ENCODE data around the gene ARID3A.

The ARID3A gene

DNA sequence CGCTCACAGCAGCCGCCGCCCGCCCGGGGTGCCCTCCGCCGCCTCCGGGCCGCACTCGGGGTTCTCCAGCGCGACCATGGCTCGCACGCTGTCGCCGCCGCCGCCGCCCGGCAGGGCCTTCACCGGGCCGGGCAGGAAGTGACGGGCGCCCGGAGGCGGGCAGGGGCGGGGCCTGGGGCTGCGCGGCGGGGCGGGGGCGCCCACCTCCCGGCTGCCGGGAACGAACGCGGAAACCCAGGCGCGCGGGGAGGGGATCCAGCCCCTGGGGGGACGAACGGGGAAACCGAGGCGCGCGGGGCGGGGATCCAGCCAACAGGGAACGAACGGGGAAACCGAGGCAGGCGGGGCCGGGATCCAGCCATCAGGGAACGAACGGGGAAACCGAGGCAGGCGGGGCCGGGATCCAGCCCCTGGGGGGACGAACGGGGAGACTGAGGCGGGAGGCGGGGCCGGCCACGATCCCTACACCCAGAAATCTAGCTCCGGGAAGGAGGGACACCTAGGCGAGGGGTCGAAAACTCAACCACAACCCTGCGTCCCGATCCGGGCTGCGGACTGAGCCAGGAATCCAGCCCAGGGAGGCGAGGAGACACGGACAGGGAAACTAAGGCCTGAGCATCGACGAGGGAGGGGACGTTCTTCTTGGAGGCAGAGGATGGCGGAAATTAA, 12.6 kb upstream of the ARID3A start, which contains the start of gene R3HDM4:
Gene R3HDM4 (minus strand): TSS at position 140 of the 669 bp plus-strand sequence. CDS start 62 bp downstream, at position 78.
- peak; percentile 82 for DNase-seq

DNA sequence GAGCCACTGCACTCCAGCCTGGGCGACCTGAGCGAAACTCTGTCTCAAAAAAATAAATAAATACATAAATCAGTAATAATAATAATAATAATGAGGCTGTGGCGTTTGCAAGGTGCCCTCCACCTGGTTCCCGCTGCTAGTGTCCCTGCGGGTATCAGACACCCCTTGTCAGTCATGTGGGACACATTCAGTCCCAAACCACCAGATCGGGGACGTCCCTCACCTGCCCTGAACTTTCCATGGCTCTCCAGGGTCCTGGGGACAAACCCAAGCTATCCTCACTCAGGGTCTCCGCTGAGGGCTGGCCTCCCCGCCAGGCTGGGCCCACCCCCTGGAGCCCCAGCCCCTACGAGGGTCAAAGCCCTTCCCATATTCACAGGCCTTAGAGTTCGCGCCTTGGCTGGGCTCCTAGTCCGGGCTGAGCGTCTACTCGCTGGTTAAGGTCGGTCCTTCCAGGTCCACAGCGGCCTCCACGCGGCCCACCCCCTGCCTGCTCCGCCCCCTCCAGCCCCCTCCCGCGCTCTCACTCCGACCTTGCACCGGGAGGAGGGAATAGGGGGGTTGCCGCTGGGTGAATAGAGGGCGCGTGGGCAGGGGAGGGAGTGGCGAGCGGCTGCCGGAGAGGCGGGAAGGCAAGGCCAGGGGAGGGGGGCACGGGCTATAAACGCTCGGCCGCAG, 9.1 kb upstream of the ARID3A start:
- peak; percentile 29 for DNase-seq

DNA sequence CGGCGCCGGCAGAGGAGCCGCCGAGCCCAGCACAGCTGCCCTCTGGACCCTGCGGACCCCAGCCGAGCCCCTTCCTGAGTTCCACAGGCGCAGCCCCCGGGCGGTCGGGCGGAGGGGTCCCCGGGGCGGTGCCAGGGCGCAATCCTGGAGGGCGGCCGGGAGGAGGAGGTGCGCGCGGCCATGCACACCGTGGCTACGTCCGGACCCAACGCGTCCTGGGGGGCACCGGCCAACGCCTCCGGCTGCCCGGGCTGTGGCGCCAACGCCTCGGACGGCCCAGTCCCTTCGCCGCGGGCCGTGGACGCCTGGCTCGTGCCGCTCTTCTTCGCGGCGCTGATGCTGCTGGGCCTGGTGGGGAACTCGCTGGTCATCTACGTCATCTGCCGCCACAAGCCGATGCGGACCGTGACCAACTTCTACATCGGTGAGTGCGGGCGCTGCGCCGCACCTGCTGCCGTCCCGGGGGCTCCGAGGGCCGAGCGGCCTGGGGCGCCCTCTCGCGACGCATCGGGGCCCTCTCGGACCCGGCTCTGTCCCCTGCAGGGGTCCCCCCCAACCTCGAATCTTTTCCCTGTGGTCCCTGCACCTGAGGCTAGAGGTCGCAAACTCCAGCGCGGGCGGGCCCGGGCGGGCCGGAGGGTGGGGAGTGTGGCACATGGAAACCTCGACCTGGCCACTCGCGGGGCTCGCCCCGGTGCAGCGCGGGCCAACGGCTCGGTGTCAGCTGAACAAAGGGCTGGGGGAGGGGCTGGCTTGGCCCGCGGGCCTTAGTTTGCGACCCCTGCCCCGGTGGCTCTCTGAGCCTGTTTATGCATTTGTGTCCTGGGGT, 8.3 kb upstream of the ARID3A start, which contains the start of gene KISS1R:
Gene KISS1R (plus strand): TSS at position 11 of the 829 bp plus-strand sequence. CDS start 170 bp downstream, at position 181.
- peak; percentile 16 for DNase-seq

DNA sequence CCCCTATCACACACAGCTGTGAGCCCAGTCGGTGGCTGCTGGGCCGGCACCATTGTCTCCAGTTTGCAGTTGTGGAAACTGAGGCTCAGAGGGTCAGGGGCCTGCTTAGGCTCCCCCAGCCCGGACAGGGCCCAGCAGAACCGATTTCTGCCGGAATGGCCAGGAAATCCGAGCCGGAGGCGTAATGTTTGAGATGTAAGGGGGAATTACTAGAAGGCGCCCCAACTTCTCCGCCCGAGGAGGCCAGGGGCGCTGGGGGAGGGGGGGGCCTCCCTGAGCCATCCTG, 7.7 kb upstream of the ARID3A start:
- no peak for DNase-seq

DNA sequence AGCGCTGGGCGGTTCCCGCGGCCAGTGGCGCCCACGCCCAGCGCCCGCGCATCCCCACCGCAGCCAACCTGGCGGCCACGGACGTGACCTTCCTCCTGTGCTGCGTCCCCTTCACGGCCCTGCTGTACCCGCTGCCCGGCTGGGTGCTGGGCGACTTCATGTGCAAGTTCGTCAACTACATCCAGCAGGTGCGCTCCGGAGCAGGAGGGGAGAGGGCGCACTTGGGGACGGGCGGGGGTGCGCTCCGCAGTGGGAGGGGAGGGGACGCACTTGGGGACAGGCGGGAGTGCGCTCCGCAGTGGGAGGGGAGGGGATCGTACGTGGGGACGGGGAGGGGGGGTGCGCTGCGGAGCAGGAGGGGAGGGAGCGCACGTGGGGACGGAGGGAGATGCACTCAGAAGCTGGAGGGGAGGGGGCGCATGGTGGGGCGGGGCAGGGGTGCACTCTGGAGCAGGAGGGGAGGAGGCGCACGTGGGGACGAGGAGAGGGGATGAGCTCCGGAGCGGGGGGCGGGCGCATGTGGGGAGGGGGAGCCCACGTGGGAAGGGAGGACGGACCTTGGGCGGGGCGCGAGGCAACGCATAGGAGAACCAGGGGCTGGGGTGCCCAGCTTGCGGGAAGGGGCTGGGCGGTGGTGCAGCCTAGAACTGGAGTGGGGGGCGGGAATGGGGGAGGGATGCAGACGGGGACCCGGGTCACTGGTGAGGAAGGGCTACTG, 7.2 kb upstream of the ARID3A start:
- DNase-seq = no peak

DNA sequence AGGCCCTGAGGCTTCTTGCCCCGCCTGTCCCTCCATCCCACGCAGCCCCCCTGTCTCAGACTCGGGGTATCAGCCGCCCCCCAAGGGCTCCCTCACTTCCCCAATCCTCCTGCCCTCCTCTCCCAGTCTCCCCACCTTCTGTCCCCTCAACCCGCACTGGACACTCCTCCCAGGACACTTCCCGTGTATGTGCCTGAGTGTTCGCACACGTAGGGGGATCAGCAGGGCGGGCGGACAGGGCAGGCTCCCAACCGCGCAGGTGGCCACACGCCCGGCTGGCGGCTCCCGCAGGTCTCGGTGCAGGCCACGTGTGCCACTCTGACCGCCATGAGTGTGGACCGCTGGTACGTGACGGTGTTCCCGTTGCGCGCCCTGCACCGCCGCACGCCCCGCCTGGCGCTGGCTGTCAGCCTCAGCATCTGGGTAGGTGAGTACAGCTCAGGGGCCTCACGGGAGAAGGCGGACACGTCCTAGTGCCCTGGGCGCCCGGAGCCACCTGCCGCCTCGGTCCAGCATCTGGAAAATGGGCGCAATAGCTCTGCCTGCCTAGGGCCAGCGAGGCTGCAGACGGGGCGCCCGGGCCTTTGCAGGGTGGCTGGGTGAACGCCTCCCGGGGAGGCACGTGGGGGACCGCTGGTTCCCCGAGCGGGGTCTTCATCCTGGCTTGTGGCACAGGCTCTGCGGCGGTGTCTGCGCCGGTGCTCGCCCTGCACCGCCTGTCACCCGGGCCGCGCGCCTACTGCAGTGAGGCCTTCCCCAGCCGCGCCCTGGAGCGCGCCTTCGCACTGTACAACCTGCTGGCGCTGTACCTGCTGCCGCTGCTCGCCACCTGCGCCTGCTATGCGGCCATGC, 6.4 kb upstream of the ARID3A start:
- DNase-seq = peak; percentile 24

DNA sequence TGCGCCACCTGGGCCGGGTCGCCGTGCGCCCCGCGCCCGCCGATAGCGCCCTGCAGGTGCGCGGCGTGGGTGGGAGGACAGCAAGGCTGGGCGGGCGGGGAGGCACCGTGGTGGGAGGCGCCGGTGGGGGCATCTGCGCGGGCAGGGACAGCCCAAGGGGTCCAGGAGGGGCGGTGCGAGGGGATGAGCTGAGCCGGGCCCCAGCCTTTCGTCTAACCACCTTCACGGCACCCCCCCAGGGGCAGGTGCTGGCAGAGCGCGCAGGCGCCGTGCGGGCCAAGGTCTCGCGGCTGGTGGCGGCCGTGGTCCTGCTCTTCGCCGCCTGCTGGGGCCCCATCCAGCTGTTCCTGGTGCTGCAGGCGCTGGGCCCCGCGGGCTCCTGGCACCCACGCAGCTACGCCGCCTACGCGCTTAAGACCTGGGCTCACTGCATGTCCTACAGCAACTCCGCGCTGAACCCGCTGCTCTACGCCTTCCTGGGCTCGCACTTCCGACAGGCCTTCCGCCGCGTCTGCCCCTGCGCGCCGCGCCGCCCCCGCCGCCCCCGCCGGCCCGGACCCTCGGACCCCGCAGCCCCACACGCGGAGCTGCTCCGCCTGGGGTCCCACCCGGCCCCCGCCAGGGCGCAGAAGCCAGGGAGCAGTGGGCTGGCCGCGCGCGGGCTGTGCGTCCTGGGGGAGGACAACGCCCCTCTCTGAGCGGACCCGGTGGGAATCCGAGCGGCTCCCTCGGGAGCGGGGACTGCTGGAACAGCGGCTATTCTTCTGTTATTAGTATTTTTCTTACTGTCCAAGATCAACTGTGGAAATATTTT, 5.6 kb upstream of the ARID3A start:
- DNase-seq = peak; percentile 62

DNA sequence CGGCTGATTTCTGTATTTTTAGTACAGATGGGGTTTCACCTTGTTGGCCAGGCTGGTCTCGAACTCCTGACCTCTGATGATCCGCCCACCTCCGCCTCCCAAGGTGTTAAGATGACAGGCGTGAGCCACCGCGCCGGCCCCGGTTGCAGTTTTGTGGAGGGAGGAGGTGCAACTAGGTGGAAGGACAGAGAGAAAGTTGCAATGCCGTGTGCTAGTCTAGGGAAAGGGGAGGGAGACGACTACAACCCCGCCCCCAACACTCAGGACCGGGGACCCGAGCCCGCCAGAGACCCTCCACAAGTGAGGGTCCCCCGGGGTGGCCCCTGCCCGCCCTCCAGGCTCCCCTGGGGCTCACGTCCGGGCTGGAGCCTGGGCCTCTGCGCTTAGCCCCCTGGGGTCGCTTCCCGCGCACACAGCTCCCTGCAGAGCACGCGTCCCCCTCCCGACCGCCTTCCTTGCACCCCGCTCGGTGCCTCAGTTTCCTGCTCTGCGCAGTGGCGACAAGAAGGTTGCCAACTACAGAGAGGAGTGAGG, 1.2 kb upstream of the ARID3A start:
- DNase-seq = peak; percentile 24

DNA sequence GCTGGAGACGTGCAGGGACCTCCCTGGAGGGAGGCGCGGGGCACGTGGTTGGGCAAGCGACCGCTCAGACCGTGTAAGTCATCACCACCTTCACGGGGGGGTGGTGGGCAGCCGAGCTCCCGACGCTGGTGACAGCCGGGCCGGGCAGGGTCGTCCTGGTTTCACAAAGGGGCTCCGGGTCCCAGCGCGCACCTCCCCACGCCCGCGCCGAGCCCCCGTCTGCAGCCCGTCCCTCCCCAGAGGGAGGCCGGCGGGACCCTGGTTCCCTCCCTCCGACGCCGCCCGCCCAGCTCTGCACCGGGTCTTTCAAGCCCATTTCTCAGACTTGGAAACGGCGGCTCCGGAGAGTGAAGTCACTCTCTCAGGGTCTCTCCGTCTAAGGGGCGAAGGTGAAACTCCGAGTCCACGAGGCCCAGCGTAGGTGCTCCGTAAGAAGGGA, 729 bp upstream of the ARID3A start:
- DNase-seq = peak; percentile 71

DNA sequence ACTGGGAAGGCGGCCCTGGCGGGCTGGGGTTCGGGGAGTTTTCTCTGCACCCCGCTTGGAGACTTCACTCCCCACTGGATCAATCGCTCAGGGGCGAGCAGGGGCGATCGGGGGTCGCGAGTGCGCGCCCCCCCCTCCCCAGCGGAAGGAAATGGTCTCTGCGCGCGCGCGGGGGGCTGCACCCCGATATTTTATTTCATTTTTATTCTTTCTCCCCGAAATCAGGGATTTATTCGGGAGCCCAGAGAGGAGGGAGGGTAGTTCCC, 421 bp downstream of the ARID3A start:
- DNase-seq = no peak

DNA sequence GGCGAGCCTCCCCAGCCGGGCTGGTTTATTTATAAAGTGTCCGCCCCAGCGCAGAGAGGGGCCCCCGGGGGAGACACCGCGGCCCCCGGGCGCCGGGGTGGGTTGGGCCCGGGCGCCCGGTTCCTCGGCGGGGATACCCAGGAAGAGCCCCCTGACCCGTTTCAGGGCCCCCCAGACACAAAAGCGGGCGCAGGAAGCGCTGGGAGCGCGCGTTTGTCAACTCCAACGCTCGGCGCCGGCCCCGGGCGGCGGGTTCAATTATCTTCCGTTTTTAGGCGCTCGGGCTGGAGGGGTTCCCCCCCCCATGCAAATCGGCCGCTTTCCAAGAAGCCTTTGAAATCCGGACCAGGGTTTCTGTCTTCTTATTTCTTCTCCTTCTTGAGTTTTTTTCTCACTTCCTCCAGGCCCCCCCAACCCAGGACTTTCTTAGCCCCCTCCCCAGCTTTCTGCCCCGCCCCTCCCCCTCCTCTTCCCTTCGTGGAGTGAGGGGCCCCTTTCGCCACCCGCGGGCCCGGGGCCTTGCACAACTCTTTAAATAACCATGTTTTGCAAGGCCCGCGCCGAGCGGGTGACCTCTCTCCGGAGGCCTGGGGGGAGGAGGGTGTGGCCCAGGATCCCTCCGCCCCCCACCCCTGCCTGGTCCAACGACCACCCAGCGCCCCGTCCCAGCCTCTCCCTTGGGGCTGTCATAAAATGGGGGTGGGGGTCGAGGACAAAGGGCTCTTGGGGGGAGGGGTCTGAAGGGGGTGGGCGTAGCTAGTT, 935 bp downstream of the ARID3A start:
- peak; percentile 30 for DNase-seq

DNA sequence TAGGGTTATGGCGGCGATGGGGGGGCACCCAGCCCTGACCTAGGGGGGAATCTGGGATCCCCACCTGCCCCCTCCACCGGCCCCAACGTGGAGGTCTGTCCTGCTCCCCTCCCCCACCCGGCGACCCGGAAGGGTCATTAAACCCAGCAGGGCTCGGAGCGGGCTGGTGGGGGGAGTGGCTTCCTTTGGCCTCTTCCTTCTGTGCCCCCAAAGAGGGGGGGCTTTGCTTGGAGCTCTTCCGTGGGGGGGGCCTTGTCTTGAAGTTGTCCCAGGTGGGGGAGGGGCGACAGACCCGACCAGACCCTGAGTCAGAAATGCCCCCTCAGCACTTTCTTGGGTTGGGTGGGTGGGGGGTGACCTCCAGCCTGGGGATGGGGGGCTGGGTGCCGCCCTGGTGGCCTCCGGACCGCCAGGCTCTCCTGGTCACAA, 1.5 kb downstream of the ARID3A start:
- DNase-seq = no peak

DNA sequence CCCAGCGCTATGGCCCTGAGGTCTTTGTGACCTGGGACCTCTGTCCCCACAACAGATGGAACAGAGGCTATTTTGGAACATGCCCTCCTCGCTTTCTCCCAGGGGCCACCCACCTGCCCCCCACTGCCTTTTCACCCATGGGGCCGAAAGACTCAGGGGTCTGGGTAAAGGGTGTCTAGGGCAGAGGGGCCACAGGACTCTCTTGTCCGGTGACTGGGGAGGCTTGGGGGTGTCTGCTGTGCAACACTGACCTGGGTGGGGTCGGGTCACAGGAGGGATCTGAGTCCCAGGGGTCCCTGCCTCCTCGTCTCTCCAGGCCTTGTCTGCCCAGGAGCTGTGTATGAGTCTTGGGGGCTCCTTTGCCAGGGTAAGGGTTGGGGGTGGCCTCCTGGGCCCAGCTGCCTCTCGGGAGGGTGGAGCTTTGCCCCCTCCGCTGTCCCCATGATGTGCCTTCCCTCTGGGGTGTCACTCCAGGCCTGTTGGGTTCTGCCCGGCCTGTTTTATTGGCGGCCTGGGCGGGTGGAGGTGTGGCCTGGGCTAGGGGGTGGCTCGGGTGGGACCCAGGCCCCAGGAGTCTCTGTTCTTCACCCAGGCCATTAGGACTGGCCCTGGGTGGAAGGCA, 2.1 kb downstream of the ARID3A start:
- DNase-seq = no peak

DNA sequence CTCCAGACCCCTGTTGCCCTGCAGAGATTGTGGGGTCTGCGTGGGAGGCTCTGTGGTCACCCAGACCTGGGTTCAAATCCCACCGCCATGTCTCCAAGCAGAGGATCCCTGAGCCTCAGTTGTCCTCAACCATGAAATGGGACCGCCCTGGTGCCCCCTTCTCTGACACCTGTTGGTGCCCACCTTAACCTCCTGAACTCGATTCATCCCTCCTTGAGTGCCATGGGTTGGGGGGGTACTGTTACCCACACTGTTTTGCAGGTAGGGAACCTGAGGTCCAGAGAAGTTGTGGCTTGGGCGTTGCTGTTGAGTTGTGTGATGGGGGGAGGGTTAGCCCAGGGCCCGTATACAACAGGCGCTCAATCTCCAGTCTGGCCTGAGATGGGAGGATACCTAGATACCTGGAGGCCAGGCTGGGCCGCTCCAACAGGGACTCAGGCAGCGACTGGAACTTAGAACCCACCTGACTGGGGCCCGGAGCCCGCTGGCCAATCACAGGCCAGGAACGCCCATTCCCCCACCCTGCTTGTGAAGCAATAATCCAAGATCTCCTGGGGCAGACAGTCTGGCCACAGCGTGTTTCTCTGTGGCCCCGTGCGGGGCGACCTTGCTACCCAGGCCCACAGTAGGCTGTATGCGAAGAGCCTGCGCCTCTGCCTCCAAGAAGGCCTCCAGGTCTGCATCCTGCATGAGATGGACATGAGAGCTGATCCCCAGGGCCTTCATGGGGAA, 2.8 kb downstream of the ARID3A start:
- no peak for DNase-seq

DNA sequence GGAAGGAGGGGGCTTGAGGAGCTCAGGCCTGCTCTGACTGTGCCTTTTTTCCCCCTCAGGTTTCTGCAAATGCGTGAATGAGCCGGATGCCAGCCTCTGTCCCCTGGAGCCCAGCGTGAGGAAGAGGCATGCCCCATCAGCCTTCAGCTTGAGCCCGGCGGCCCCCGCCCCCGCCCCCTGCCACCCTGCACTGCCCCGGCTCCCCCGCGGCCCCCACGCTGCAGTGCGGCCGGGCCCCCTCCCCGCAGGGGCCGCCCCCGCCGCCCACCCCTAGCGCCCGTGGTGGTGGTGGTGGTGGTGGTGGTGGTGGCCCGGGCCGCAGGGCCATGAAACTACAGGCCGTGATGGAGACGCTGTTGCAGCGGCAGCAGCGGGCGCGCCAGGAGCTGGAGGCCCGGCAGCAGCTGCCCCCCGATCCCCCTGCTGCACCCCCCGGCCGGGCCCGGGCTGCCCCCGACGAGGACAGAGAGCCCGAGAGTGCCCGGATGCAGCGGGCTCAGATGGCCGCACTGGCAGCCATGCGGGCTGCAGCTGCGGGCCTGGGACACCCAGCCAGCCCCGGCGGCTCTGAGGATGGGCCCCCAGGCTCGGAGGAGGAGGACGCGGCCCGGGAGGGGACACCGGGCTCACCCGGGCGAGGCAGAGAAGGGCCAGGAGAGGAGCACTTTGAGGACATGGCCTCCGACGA, 3.5 kb downstream of the ARID3A start:
- DNase-seq = no peak

DNA sequence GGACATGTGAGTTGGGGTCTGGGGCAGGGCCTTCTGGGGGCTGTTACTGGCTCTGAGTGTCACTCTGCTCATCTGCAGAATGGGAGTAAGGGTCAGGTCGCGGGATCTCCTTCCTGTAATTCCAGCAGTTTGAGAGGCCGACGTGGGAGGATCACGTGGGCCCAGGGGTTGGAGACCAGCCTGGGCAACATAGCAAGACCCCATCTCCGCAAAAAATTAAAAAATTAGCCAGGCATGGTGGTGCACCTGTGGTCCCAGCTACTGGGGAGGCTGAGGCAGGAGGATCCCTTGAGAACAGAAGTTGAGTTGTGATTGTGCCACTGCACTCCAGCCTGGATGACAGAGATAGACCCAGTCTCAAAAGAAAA, 4.0 kb downstream of the ARID3A start:
- no peak for DNase-seq

DNA sequence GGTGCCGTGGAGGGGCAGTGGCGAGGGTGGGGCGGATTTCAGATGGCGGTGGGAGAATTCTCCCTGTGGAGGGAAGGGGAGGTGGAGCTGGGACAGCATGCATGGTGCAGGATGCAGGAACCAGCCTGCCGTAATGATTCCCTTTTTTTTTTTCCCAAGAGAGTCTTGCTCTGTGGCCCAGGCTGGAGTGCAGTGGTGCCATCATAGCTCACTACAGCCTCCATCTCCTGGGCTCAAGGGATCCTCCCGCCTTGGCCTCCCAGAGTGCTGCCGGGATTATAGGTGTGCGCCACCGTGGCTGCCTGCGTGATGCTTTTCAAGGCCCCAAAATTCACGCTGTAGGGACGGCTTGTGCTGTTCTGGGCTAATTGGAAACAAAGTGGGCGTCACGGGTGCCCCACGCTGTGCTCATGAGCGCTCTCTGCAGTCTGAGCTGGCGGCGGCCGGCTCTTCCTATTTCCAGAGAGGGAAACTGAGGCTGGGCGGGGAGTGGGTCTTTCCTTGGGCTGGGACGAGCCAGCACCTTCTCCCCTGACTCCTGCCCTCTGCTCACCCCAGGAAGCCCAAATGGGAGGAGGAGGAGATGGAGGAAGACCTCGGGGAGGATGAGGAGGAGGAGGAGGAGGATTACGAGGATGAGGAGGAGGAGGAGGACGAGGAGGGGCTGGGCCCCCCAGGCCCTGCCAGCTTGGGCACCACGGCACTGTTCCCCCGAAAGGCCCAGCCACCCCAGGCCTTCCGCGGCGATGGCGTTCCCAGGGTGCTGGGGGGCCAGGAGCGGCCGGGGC, 6.2 kb downstream of the ARID3A start:
- no peak for DNase-seq
